ENCODE measurements around the gene TCAP.

DNA sequence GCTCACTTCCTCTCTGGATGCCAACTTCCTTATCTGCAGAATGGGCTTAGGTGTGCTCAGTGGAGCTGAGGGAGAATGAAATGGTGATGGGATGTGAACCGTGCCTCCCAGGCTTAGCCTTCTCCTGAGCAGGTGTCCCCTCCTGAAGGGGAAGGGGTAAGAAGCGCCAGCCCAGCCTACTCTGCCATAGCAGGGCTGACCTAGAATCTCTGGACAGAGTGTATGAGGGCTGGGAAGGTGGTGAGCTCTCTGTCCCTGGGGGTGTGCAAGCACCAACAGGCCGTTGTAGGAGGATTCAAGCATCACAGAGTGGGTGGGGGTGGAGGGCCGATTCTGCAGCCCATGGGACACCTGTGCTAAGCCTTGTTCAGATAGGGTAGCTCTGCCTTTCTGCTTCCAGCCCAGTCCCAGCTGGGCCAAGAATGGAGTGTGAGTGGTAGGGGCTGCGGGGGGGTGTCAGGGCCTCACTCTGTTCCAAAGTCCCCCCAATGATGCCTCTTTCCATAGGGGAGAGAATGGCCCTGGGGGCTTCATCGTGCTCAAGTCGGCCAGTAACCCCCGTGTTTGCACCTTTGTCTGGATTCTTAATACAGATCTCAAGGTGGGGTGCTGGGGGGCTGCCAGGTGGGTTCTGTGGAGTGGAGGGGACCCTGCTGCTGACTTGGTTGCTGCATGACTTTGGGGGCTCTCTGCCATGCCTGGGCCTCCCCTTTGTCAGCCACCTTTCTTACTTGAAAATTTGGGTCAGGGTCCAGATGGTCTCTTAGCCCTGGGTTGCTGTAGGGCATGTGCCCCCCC, 3.2 kb upstream of the TCAP start:
- no peak for TF ChIP-seq EZH2 (optimal IDR thresholded peaks at IDR 0.05; ENCODE audit: low read depth, low read length)
- no peak for TF ChIP-seq CTCF (IDR thresholded peaks at IDR 0.05; ENCODE audit: low read length)
- TF ChIP-seq EZH2phosphoT487 (IDR thresholded peaks at IDR 0.05; ENCODE audit: low read length), result no peak
